ELF-1 (cell line): ENCODE measurements around the gene RGS5.

Experiments
- DNase-seq: peaks from one replicate; pipeline ENCODE4 v3.0.0-alpha.2; 2016; ENCODE audit warnings: low read depth, low spot score

RGS5 gene

GRCh38 chr1:163145435-163145834 is 57.3 kb downstream of the RGS5 start:
- no peak for DNase-seq

- no peak for DNase-seq
Measured at GRCh38 chr1:163144418-163144817, 58.3 kb downstream of the RGS5 start.

GRCh38 chr1:163142152-163142551 is 60.6 kb downstream of the RGS5 start:
- DNase-seq, result no peak

GRCh38 chr1:163141556-163141955 is 61.2 kb downstream of the RGS5 start:
- no peak for DNase-seq

- no peak for DNase-seq
Measured at GRCh38 chr1:163137556-163138265, 65.0 kb downstream of the RGS5 start.

GRCh38 chr1:163131981-163132380 is 70.7 kb downstream of the RGS5 start:
- DNase-seq, result peak; percentile 46

- DNase-seq, result no peak
Measured at GRCh38 chr1:163130225-163130856, 72.4 kb downstream of the RGS5 start.

GRCh38 chr1:163128282-163128681 is 74.4 kb downstream of the RGS5 start:
- DNase-seq, result no peak

- no peak for DNase-seq
Measured at GRCh38 chr1:163124812-163125211, 77.9 kb downstream of the RGS5 start.

GRCh38 chr1:163120372-163120771 is 82.3 kb downstream of the RGS5 start:
- no peak for DNase-seq

GRCh38 chr1:163119707-163120106 is 83.0 kb downstream of the RGS5 start:
- no peak for DNase-seq

GRCh38 chr1:163115887-163116286 is 86.8 kb downstream of the RGS5 start:
- no peak for DNase-seq

- DNase-seq, result no peak
Measured at GRCh38 chr1:163107655-163108054, 95.1 kb downstream of the RGS5 start.

- DNase-seq, result no peak
Measured at GRCh38 chr1:163106364-163106987, 96.2 kb downstream of the RGS5 start.

GRCh38 chr1:163104385-163105099 is 98.2 kb downstream of the RGS5 start:
- no peak for DNase-seq

- no peak for DNase-seq
Measured at GRCh38 chr1:163102590-163102989, 100.1 kb downstream of the RGS5 start.

- DNase-seq, result no peak
Measured at GRCh38 chr1:163095213-163095612, 107.5 kb downstream of the RGS5 start.

- DNase-seq, result no peak
Measured at GRCh38 chr1:163094589-163094988, 108.1 kb downstream of the RGS5 start.

- no peak for DNase-seq
Measured at GRCh38 chr1:163094182-163094581, 108.5 kb downstream of the RGS5 start.

- DNase-seq, result no peak
Measured at GRCh38 chr1:163093579-163093978, 109.1 kb downstream of the RGS5 start.

GRCh38 chr1:163093169-163093568 is 109.5 kb downstream of the RGS5 start:
- DNase-seq, result no peak
